ENCODE results near the gene KIRREL3. TPM values are rescaled to one million over a fixed set of nuclear protein-coding genes. Genes with fewer than 3 reads are reported as not detected.

The KIRREL3 gene
- total RNA-seq, 4 donors from 2014 or later, result 0.82 to 15.7 (median 1.4) TPM; not detected in 1

DNA sequence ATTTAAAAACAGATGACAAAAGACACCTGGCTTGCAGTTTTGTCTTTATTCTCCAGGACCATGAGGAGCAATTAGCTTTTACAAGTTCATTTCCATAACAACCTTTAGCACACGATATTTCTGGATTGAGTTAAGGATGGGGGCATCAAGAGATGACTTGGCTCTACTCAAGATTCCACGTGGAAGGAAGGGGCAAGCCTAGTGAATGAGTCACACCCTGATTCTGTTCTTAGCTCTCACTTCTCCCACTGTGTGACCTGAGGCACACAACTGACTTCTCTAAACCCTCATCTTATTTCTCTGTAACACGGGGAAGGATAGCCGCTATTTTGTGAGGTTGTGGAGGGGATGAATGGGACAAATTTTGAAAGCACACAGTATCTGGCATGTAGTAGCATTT, 185.5 kb downstream of the KIRREL3 start:
- 66 to 70% methylated on average over 4 of the region's 4 CpGs for whole genome bisulfite sequencing, 2 donors (ENCODE audit: low coverage in 1 of 2)
- Histone ChIP-seq H3K4me1 (no peaks in the 10 kb centered on the region), H3K27ac (no peak overlapping the region), H3K9me3 (no peaks in the 10 kb centered on the region), H3K4me3 (no peak overlapping the region), H3K36me3 (no peaks in the 10 kb centered on the region), H3K27me3 (no peaks in the 10 kb centered on the region)
- no peak for DNase-seq
- TF ChIP-seq EP300 (IDR thresholded peaks at IDR 0.05; ENCODE audit: low read depth) (no peak), POLR2AphosphoS5 (IDR thresholded peaks at IDR 0.05) (no peak), POLR2A (IDR thresholded peaks at IDR 0.05) (no peak)
- TF ChIP-seq, protein P1, sequence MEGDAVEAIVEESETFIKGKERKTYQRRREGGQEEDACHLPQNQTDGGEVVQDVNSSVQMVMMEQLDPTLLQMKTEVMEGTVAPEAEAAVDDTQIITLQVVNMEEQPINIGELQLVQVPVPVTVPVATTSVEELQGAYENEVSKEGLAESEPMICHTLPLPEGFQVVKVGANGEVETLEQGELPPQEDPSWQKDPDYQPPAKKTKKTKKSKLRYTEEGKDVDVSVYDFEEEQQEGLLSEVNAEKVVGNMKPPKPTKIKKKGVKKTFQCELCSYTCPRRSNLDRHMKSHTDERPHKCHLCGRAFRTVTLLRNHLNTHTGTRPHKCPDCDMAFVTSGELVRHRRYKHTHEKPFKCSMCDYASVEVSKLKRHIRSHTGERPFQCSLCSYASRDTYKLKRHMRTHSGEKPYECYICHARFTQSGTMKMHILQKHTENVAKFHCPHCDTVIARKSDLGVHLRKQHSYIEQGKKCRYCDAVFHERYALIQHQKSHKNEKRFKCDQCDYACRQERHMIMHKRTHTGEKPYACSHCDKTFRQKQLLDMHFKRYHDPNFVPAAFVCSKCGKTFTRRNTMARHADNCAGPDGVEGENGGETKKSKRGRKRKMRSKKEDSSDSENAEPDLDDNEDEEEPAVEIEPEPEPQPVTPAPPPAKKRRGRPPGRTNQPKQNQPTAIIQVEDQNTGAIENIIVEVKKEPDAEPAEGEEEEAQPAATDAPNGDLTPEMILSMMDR (IDR thresholded peaks at IDR 0.05), result no peak
- in situ Hi-C loops (cut with MboI; ENCODE audit: low pct_ligation_motif_present in 1 of 4, low pct_unique_long_range_greater_than_20kb in 1 of 4, low sequenced_read_pairs in 3 of 4), result no loop called here
- intact Hi-C loops (cut with DNase I; ENCODE audit: low total_unique reads), result no loop called here

DNA sequence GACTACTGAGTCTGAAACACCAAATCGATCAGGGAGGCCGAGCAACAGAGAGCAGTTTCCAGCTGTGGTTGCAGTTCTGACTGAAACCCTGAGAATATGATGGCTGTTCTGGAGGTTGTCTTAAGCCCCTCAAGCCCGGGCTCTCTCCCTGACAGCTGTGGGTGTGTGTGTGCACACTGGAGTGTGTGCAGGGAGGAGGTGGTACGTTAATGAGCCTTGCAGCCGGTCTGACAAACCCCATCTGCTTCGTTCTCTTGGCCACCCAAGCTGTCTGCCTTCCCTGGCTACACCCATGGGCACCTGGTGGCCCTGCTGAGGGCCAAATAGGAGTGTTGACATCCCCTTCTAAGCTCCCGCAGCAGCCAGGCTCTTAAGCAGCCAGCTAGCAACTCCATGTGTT, 189.8 kb downstream of the KIRREL3 start:
- WGBS, 2 donors (ENCODE audit: low coverage in 1 of 2), result 68 to 80% methylated on average over 1 to 7 of the region's 7 CpGs
- Histone ChIP-seq H3K4me1 (no peaks in the 10 kb centered on the region), H3K27ac (no peak overlapping the region), H3K9me3 (no peaks in the 10 kb centered on the region), H3K4me3 (no peak overlapping the region), H3K36me3 (no peaks in the 10 kb centered on the region), H3K27me3 (no peaks in the 10 kb centered on the region)
- DNase-seq, result no peak
- intact Hi-C loops (cut with DNase I; ENCODE audit: low total_unique reads), result no loop called here
- TF ChIP-seq, protein P1 (IDR thresholded peaks at IDR 0.05), result no peak
- TF ChIP-seq POLR2AphosphoS5 (IDR thresholded peaks at IDR 0.05), result no peak
- no peak for TF ChIP-seq EP300 (IDR thresholded peaks at IDR 0.05; ENCODE audit: low read depth)
- no peak for TF ChIP-seq POLR2A (IDR thresholded peaks at IDR 0.05)
- in situ Hi-C loops (cut with MboI; ENCODE audit: low pct_ligation_motif_present in 1 of 4, low pct_unique_long_range_greater_than_20kb in 1 of 4, low sequenced_read_pairs in 3 of 4), result no loop called here

DNA sequence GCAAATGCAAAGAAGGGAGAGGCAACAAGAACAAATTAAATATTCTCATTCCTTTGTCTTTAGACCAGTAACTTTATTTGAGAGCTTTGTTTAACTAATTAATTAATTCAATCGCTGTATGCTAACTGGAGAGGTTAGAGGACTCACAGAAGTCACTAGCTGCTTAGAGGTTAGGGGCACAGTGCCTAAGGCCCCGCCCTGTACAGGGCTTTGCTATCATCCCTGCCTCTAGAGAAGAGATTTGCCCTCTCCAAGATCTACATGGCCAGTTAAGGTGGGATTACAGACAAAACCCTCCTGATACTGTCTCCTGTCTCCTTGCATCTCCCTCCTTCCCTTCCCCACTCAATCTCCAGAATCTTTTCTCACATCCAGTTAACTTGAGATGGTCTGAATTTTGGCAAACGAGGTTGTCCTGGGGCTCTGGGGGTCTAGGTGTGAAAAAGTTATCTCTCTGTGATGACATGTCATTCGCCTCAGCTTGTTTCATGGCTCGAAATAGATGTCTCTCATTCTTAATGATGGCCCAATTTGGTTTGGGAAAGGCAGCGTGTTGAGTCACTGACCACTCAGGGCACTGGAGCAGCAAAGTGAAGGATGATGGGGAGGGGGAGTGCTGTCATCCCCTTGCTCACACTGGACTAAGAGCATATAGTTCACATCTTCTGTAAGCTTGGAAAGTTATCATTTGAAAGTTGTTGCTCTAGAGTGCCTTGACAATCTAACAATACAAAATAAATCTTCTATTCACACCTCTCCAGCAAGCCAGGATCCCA, 190.9 kb downstream of the KIRREL3 start:
- Histone ChIP-seq H3K9me3 (no peaks in the 10 kb centered on the region), H3K4me1 (no peaks in the 10 kb centered on the region), H3K4me3 (no peak overlapping the region), H3K36me3 (no peaks in the 10 kb centered on the region), H3K27me3 (no peaks in the 10 kb centered on the region), H3K27ac (no peak overlapping the region)
- intact Hi-C loops (cut with DNase I; ENCODE audit: low total_unique reads) (no loop called here), in situ Hi-C loops (cut with MboI; ENCODE audit: low pct_ligation_motif_present in 1 of 4, low pct_unique_long_range_greater_than_20kb in 1 of 4, low sequenced_read_pairs in 3 of 4) (no loop called here)
- WGBS, 2 donors (ENCODE audit: low coverage in 1 of 2), result 73 to 83% methylated on average over 5 to 6 of the region's 6 CpGs
- DNase-seq, result no peak
- TF ChIP-seq POLR2A (IDR thresholded peaks at IDR 0.05), result no peak
- TF ChIP-seq EP300 (IDR thresholded peaks at IDR 0.05; ENCODE audit: low read depth), result no peak
- TF ChIP-seq, protein P1 (IDR thresholded peaks at IDR 0.05), result no peak
- no peak for TF ChIP-seq POLR2AphosphoS5 (IDR thresholded peaks at IDR 0.05)

DNA sequence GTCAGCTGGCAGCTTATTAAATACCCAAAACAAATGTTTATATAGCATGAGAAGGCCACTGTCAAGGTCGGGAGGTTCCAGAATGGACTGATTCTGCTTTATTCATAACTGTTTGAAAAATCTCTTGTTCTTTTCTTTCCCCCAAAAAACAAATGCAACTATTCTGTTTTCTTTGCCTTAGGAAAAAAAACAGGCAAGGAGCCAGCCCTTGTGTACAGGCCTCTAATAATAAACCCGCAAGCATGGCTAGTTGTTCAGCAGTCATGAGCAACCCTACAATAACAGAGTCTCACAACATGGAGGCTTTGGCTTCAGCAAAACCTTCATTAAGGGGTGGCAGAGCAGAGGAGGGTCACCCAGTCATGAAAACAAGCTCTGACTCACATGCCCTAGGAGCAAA, 191.7 kb downstream of the KIRREL3 start:
- no peak overlapping the region for H3K27ac ChIP-seq
- no peaks in the 10 kb centered on the region for H3K36me3 ChIP-seq
- no peak for DNase-seq
- no peaks in the 10 kb centered on the region for H3K27me3 ChIP-seq
- in situ Hi-C loops (cut with MboI; ENCODE audit: low pct_ligation_motif_present in 1 of 4, low pct_unique_long_range_greater_than_20kb in 1 of 4, low sequenced_read_pairs in 3 of 4) (no loop called here), intact Hi-C loops (cut with DNase I; ENCODE audit: low total_unique reads) (no loop called here)
- no peaks in the 10 kb centered on the region for H3K9me3 ChIP-seq
- H3K4me3 ChIP-seq, result no peak overlapping the region
- H3K4me1 ChIP-seq, result no peaks in the 10 kb centered on the region
- TF ChIP-seq EP300 (IDR thresholded peaks at IDR 0.05; ENCODE audit: low read depth), result no peak
- TF ChIP-seq POLR2A (IDR thresholded peaks at IDR 0.05), result no peak
- no peak for TF ChIP-seq POLR2AphosphoS5 (IDR thresholded peaks at IDR 0.05)
- TF ChIP-seq, protein P1 (IDR thresholded peaks at IDR 0.05), result no peak
- WGBS, 2 donors (ENCODE audit: low coverage in 1 of 2), result 50 to 57% methylated on average over 2 of the region's 2 CpGs
